ENCODE results near the gene ERMP1.

ERMP1 gene

DNA sequence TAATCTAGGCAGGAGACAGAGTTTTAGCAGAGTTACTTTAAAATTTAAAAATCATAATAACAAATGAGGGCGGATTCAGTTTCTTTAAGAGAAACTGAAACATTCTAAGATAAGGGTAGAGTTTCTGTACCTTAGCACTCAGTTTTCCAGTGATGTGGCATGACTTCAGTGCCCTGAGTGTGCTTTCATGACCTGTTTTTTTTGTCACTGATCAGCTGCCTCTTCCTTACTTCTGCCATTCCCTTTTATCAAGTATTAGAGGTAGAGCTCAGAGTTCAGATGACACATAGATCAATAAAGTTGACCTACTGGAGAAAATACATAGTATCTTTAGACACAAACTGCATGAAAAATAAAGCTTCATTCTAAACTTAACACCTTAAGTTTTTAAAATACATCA is 82.3 kb downstream of the ERMP1 start:
- TF ChIP-seq CTCF (conservative IDR thresholded peaks at IDR 0.05) (no peak), ZFX (IDR thresholded peaks at IDR 0.05) (no peak)
- no peak overlapping the region for H3K27ac ChIP-seq

GRCh38 chr9:5749306-5749705 is 83.6 kb downstream of the ERMP1 start:
- no peak overlapping the region for H3K27ac ChIP-seq
- TF ChIP-seq CTCF (conservative IDR thresholded peaks at IDR 0.05) (no peak), ZFX (IDR thresholded peaks at IDR 0.05) (no peak)

- H3K27ac ChIP-seq: no peak overlapping the region
- TF ChIP-seq ZFX (IDR thresholded peaks at IDR 0.05) (no peak), CTCF (conservative IDR thresholded peaks at IDR 0.05) (no peak)
Measured at GRCh38 chr9:5748438-5748837, 84.5 kb downstream of the ERMP1 start.

DNA sequence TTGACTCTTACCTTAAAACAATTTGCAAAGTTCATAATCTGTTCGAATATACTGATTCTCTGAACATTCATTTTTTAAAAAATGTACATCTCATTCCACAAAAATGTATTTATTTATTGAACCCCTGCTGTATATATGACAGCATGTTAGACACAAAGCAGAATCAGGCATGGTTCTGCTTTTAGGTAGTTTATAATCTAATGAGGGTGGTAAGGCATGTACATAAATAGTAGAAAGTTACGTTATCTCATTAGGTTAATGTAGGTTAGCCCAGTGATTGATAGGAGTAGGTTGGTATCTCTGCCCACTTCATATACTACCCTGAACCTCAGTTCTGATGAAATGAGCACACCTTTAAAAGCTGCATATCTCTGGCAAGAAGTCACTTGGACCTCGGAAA is 89.8 kb downstream of the ERMP1 start:
- H3K27ac ChIP-seq: no peak overlapping the region
- TF ChIP-seq ZFX (IDR thresholded peaks at IDR 0.05): no peak
- TF ChIP-seq CTCF (conservative IDR thresholded peaks at IDR 0.05): no peak

- no peak overlapping the region for H3K27ac ChIP-seq
- TF ChIP-seq CTCF (conservative IDR thresholded peaks at IDR 0.05) (no peak), ZFX (IDR thresholded peaks at IDR 0.05) (no peak)
Measured at GRCh38 chr9:5736563-5737346, 96.2 kb downstream of the ERMP1 start.

GRCh38 chr9:5735072-5735471 is 97.8 kb downstream of the ERMP1 start:
- H3K27ac ChIP-seq: no peak overlapping the region
- TF ChIP-seq CTCF (conservative IDR thresholded peaks at IDR 0.05) (no peak), ZFX (IDR thresholded peaks at IDR 0.05) (no peak)
